Neuron (in vitro differentiated cells): ENCODE measurements around the gene TMPRSS11D.

Experiments
- H2AFZ ChIP-seq: one replicate; pipeline ENCODE4 v1.6.1; 2013; ENCODE audit warnings: low read depth, mild to moderate bottlenecking, inconsistent platforms, low read length, moderate library complexity
- H3K27me3 ChIP-seq: one replicate; pipeline ENCODE4 v1.6.1; 2013; ENCODE audit warnings: low read length; ENCODE audit not compliant: insufficient read depth
- H3K36me3 ChIP-seq: one replicate; pipeline ENCODE4 v1.6.1; 2013; ENCODE audit warnings: low read length; ENCODE audit not compliant: insufficient read depth
- H3K4me1 ChIP-seq: one replicate; pipeline ENCODE4 v1.6.1; 2013; ENCODE audit warnings: low read length; ENCODE audit not compliant: insufficient read depth
- H3K4me3 ChIP-seq: 2 replicates; pipeline ENCODE4 v1.5.1; 2013; ENCODE audit warnings: mild to moderate bottlenecking, low read length, moderate library complexity
- H3K9me3 ChIP-seq: one replicate; pipeline ENCODE4 v1.6.1; 2013; ENCODE audit warnings: low read length

Gene TMPRSS11D

DNA sequence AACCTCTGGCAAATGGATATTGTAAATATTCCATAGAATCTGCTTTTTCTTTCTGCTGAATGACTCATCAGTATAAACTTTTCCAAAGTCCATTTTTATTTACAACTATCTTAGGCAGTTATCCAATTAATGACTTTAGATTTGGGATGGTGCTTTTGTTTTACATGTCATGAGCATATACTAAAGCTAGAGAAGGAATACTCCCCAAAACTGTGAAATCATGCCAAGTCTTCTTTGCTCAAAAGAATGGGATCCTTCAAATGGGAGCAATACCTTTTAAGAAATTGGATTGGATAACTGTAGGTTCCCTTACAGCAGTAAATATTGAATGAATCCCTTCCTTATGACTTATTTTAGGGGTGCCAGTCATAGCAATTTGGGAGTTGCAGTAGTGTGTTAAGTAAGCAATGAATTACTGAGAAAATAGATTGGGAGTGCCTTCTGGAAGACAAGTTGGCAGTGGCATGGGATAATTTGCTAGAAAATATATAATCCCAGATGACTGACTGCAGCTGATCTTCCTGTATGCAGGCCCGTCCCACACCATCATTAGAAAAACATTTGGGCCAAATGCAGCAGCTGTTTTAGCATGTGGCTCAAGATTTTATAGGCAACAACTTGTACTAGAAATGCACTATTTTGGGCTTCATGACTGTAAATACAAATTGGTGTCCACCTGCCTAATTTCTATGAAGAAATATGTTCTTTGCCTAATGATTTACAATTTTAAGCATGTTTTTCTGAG lies 2.8 kb downstream of the TMPRSS11D start:
- no peak overlapping the region for H3K4me3 ChIP-seq
- H3K9me3 ChIP-seq: no peaks in the 10 kb centered on the region
- peaks cover 5% of the 10 kb centered on the region for H3K4me1 ChIP-seq
- no peaks in the 10 kb centered on the region for H3K27me3 ChIP-seq
- H2AFZ ChIP-seq: no peak overlapping the region
- no peaks in the 10 kb centered on the region for H3K36me3 ChIP-seq

DNA sequence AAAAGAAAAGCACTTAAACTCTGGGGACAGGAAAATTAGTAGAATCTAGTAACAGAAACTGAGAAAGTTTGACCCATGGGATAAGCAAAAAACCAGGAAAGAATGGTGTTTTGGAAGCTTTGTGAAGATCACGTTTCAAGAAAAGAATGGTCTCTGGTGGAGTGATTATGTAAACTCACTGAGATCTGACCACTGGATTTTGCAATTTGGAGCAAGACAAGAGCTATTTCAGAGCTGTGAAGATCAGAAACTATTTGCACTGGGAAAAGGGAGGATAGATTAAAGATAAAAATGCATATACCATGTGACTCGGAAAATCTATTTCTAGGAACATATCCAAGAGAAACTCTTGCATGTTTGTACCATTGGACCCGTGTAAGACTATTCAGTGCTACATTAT lies 4.3 kb downstream of the TMPRSS11D start:
- Histone ChIP-seq H3K36me3 (no peaks in the 10 kb centered on the region), H3K4me1 (no peaks in the 10 kb centered on the region), H3K9me3 (no peaks in the 10 kb centered on the region), H3K27me3 (no peaks in the 10 kb centered on the region), H3K4me3 (no peak overlapping the region), H2AFZ (no peak overlapping the region)

DNA sequence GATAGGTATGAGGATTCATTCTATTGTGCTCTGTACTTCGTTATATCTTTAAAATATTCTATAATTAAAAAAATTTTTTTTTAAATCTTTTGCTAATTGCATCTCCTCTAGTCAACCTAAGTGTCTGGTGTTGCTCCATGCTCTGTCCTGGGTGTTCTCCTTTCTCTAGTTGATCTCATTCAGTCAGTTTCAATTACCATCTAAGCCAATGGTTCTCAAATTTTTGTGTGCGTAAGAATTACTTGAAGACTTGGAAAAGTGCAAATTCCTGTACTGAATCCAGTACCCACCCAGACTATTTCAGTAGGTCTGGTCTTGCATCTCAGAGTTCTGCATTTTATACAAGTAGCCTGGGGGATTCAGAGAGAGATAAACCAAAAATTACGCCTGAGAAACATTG lies 6.7 kb downstream of the TMPRSS11D start:
- Histone ChIP-seq H3K9me3 (no peaks in the 10 kb centered on the region), H3K4me1 (no peaks in the 10 kb centered on the region), H2AFZ (no peak overlapping the region), H3K27me3 (no peaks in the 10 kb centered on the region), H3K36me3 (no peaks in the 10 kb centered on the region), H3K4me3 (no peak overlapping the region)

DNA sequence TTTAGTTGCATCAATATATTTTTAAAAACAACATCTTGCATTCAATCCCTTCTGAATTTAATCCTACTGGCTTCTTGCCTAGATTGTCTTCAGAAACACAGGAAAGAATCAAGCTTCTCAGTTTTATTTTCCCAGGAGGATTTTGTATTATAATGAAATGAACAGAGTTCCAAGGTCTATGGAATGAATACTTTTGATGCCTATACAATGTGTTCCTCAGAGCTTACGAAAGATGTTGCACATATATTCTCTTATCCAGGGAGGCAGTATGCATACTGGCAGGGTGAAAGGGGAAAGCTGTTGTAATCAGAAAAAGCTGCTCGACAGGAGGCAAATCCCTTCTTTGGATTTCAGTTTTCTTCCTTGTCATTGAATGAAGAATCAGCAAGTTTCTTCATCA lies 8.8 kb downstream of the TMPRSS11D start:
- no peaks in the 10 kb centered on the region for H3K27me3 ChIP-seq
- no peak overlapping the region for H3K4me3 ChIP-seq
- no peaks in the 10 kb centered on the region for H3K4me1 ChIP-seq
- no peaks in the 10 kb centered on the region for H3K9me3 ChIP-seq
- H3K36me3 ChIP-seq: no peaks in the 10 kb centered on the region
- H2AFZ ChIP-seq: no peak overlapping the region

DNA sequence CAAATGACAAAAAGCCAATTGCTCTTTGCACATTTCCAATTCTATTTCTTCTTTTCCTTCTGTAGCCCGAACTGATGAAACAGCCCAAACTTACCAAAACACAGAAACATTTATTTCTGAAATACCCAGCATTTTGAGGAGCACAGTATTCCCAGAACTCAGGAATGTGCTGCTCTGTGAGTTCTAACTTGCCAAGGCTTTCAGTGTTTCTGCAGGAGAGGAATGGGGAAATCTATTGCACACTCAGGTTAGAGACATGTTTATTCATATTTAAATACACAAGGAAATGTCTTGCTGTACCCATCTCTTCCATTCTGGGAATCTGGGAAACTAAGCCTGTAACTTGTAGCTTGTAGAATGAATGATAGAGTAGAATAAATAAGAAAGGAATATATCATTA lies 10.7 kb downstream of the TMPRSS11D start:
- no peaks in the 10 kb centered on the region for H3K4me1 ChIP-seq
- H3K9me3 ChIP-seq: no peaks in the 10 kb centered on the region
- H3K27me3 ChIP-seq: no peaks in the 10 kb centered on the region
- no peak overlapping the region for H2AFZ ChIP-seq
- H3K4me3 ChIP-seq: no peak overlapping the region
- no peaks in the 10 kb centered on the region for H3K36me3 ChIP-seq

DNA sequence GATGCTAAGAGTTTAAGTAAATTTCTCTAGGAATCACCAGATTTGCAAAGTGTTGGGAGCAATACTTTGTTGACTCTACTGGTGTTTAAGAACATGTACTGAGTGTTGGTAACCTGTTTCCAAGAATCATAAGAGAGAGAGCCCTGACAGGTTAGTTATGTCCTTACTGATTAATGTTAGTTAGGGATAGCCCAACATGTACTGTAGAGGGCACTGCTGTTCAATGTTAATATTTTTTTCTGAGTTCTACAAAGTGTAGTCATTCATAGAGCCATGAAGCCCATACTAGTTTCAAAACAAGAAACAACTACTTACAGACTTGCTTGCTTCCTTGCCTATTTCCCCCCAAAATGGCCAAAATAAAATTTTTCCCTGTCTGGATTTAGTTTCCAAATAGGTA lies 11.9 kb downstream of the TMPRSS11D start:
- Histone ChIP-seq H3K36me3 (no peaks in the 10 kb centered on the region), H3K27me3 (no peaks in the 10 kb centered on the region), H2AFZ (no peak overlapping the region), H3K9me3 (no peaks in the 10 kb centered on the region), H3K4me3 (no peak overlapping the region), H3K4me1 (no peaks in the 10 kb centered on the region)

DNA sequence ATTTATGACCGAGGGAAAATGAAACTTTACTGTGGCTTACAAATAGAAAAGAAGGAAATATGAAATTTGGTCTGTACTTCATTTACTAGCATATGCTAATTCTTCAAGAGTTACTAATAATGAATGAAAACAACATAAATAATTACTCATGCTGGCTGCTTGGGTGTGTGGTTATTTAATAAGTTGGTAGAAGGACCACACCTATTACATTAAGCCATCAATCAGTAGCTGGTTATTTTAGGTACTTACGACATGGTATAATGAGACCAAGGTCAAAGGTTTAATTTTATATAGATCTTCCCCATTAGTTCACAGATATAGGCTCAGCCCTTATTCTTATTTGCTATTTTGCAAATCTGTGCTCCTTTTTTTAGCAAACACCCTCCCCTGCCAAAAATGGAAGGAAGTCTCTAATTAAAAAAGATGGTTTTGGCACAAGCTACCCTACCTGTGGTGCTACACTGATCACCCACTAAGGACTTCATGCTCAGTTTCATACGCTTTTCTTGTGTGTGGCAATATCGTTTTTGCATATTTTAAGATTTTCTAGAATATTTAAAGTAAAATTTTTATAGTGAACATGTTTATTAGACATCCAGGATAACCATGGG lies 14.1 kb downstream of the TMPRSS11D start:
- Histone ChIP-seq H3K36me3 (no peaks in the 10 kb centered on the region), H3K9me3 (no peaks in the 10 kb centered on the region), H2AFZ (no peak overlapping the region), H3K4me1 (no peaks in the 10 kb centered on the region), H3K27me3 (no peaks in the 10 kb centered on the region), H3K4me3 (no peak overlapping the region)

DNA sequence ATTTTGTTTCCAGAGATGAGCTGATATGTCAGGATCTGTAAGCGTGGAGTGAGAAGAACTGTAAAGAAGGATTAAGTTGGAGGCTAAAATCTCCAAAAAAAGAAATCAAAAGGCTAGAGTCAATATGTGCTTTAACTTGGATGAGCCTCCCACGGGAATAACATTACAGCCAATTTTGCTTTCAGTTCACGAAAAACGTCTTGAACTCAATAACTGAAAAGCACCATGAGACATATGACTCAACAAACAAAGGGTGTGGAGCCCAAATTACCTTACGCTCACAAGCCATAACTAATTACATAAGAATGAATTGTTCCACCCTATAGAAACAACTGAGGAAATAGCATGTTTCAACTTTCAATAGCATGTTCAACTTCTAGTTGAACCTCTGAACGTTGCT lies 22.3 kb downstream of the TMPRSS11D start:
- H2AFZ ChIP-seq: no peak overlapping the region
- no peak overlapping the region for H3K4me3 ChIP-seq
- no peaks in the 10 kb centered on the region for H3K4me1 ChIP-seq
- H3K27me3 ChIP-seq: no peaks in the 10 kb centered on the region
- H3K36me3 ChIP-seq: no peaks in the 10 kb centered on the region
- no peaks in the 10 kb centered on the region for H3K9me3 ChIP-seq

DNA sequence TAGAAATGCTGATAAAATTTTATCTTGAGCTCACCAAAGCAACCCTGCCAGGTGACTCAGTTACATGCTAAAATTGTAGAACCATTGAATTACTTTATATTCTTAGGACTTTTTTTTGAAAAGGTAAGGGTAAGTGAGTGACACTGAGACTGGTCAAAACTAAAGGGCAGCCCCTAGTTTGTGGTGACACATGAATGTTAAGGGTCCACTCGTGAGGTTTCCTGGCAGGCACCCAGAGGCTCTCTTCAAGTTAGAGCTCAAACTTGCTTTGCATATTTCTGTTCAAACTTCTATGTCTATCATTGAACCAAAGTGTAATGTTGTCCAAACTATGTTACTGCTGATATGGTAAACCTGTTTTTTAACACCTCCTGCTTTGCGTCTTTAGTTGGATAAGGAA lies 30.5 kb downstream of the TMPRSS11D start:
- no peaks in the 10 kb centered on the region for H3K36me3 ChIP-seq
- H3K9me3 ChIP-seq: no peaks in the 10 kb centered on the region
- no peak overlapping the region for H2AFZ ChIP-seq
- no peak overlapping the region for H3K4me3 ChIP-seq
- no peaks in the 10 kb centered on the region for H3K27me3 ChIP-seq
- no peaks in the 10 kb centered on the region for H3K4me1 ChIP-seq

DNA sequence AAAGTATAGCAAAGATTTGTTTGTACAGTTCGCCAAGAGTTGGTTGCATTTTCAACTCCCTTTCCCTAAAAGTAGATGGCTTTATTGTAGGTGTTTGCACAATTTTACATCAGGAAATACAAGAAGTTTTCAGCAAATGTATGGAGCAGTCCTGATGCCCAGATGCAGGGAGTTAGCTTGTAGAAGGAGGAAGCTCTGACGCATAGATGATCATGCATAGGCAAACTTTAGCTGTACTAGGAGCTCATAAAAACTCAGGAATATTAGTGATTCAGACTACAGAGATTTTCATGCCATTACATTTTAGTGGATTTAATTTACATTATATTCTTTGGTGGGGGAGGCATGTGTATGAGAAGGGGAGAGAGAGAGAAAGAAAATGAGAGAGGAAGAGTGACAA lies 62.9 kb downstream of the TMPRSS11D start:
- H3K36me3 ChIP-seq: no peaks in the 10 kb centered on the region
- H3K4me1 ChIP-seq: no peaks in the 10 kb centered on the region
- H2AFZ ChIP-seq: no peak overlapping the region
- no peak overlapping the region for H3K4me3 ChIP-seq
- H3K27me3 ChIP-seq: no peaks in the 10 kb centered on the region
- H3K9me3 ChIP-seq: no peaks in the 10 kb centered on the region

DNA sequence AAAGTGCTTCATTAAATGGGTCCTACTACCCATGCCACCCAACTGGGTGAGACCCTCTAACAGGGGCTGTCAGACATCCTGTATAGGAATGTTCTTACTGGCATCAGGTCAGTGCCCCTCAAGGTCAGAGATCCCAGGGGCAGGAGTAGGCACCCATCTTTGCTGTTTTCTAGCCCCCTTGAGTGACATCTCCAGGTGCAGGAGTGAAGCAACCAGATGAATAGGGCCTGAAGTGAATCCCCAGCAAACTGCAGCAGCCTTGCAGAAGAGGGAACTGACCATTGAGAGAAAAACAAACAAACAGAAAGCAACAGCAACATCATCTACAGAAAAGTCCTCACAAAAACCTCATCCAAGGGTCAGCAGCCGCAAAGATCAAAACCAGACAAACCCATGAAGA lies 73.8 kb downstream of the TMPRSS11D start:
- Histone ChIP-seq H3K27me3 (no peaks in the 10 kb centered on the region), H3K4me3 (no peak overlapping the region), H3K9me3 (no peaks in the 10 kb centered on the region), H3K36me3 (no peaks in the 10 kb centered on the region), H3K4me1 (no peaks in the 10 kb centered on the region), H2AFZ (no peak overlapping the region)

DNA sequence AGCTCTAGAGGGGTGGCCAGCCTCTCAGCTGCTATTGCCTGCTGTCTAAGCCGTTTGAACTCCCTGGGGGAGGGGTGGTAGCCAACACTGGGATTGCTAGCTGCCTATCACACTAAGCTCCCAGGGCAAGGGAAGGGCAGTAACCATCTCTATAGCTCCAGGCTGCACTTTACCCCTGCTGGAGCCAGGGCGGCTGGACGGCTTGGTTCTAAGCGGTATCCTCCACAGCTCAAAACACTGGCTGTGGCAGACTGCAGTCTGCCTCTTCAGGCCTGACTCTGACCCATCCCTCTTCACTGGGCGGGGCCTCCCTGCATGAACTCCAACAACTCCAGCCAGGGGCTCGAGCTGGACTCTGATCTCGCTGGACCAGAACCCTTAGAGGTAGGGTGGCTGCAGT lies 74.3 kb downstream of the TMPRSS11D start:
- Histone ChIP-seq H3K4me3 (no peak overlapping the region), H3K27me3 (no peaks in the 10 kb centered on the region), H3K9me3 (no peaks in the 10 kb centered on the region), H3K4me1 (no peaks in the 10 kb centered on the region), H3K36me3 (no peaks in the 10 kb centered on the region), H2AFZ (no peak overlapping the region)

DNA sequence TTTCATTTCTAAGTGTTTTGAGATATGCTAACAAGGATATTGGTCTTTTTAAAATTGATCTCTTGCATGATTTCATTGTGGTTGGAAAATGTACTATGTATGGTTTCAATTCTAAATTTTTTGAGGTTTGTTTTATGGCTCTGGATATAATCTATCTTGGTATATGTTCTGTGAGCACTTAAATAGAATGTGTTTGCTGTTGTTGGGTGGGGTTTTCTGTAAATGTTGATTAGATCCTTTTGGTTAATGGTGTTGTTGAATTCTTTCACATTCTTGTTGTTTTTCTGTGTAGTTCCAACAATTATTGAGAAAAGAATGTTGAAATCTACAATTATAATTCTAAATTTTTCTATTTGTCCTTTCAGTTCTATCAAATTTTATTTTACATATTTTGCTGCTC lies 87.0 kb downstream of the TMPRSS11D start:
- no peaks in the 10 kb centered on the region for H3K4me1 ChIP-seq

DNA sequence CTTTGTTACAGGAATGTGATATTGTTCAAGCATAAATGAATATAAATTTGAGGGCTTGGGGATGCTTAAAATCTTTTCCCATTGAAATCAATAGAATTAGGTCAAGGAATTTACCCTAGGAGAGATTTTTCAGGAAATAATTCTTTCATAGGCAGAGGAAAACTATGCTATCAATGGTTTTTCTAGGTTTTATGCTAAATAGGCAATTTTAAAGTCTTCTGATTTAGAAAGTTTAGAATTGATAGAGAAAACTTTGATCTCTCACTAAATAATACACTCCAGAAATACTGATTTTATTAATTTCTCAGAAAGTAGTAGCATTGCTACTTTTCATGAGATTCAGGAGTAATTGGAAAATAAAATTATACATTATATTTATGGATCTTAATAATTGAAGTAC lies 93.1 kb downstream of the TMPRSS11D start:
- Histone ChIP-seq H3K4me1 (no peaks in the 10 kb centered on the region), H2AFZ (no peak overlapping the region), H3K36me3 (no peaks in the 10 kb centered on the region), H3K4me3 (no peak overlapping the region), H3K9me3 (no peaks in the 10 kb centered on the region), H3K27me3 (no peaks in the 10 kb centered on the region)

More for the DNA sequence above, 87.0 kb downstream of the TMPRSS11D start:
- H3K9me3 ChIP-seq: no peaks in the 10 kb centered on the region
- no peak overlapping the region for H2AFZ ChIP-seq
- H3K27me3 ChIP-seq: no peaks in the 10 kb centered on the region
- H3K4me3 ChIP-seq: no peak overlapping the region
- H3K36me3 ChIP-seq: no peaks in the 10 kb centered on the region
